ENCODE results near the gene CCDC7. TPM values are rescaled to one million over a fixed set of nuclear protein-coding genes. Genes with fewer than 3 reads are reported as not detected.

Gene CCDC7
- total RNA-seq, 1 experiment from 2014 or later = 6.0 TPM

DNA sequence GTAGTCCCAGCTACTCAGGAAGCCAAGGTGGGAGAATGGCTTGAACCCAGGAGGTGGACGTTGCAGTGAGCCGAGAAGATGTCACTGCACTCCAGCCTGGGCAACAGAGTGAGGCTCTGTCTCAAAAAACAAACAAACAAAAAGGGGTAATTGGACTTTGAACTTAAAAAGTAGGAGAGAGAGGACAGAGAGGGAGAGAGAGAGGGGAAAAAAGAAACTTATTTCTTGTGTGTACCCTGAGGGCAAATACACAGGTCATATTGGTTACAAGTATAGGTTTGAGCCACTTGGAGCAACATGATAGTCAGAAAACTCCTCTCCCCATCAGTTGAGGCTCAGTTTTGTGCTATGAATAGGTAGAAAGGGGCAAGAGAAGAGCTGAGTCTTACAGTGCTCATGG, 42.8 kb upstream of the CCDC7 start:
- Histone ChIP-seq H3K4me1 (ENCODE audit: control insufficient read depth, insufficient read depth, low read length) (no peaks in the 10 kb centered on the region), H3K9me3 (ENCODE audit: control insufficient read depth, insufficient read depth, low read depth, low read length) (no peaks in the 10 kb centered on the region), H3K27me3 (ENCODE audit: control insufficient read depth, insufficient read depth, low read length) (no peaks in the 10 kb centered on the region), H3K4me3 (ENCODE audit: low read depth in 2 of 2, low read length in 2 of 2) (no peak overlapping the region), H3K27ac (ENCODE audit: low read length) (no peak overlapping the region), H3K36me3 (ENCODE audit: control insufficient read depth, insufficient read depth, low read length) (no peaks in the 10 kb centered on the region)
- intact Hi-C loops (cut with micrococcal nuclease; ENCODE audit: unreplicated experiment) (no loop called here), in situ Hi-C loops (cut with HindIII; ENCODE audit: low pct_unique_long_range_greater_than_20kb, low sequenced_read_pairs) (no loop called here)
- ATAC-seq (no peak), DNase-seq (ENCODE audit: low read depth, low spot score) (no peak)
- POLR2A ChIA-PET = no interaction called here
- no TSS peak for BruUV-seq (replicated peaks)
- CTCF ChIA-PET = no interaction called here
- TF ChIP-seq CTCF (IDR thresholded peaks at IDR 0.05) (no peak), POLR2AphosphoS5 (IDR thresholded peaks at IDR 0.05; ENCODE audit: low read depth, low read length) (no peak), REST (IDR thresholded peaks at IDR 0.05; ENCODE audit: insufficient read depth in 1 of 2, low read depth in 2 of 2, low read length in 1 of 2) (no peak), SIN3A (IDR thresholded peaks at IDR 0.05; ENCODE audit: borderline replicate concordance, insufficient read depth, low read depth, low read length) (no peak), TCF7L2 (IDR thresholded peaks at IDR 0.05; ENCODE audit: low read depth, low read length) (no peak)

DNA sequence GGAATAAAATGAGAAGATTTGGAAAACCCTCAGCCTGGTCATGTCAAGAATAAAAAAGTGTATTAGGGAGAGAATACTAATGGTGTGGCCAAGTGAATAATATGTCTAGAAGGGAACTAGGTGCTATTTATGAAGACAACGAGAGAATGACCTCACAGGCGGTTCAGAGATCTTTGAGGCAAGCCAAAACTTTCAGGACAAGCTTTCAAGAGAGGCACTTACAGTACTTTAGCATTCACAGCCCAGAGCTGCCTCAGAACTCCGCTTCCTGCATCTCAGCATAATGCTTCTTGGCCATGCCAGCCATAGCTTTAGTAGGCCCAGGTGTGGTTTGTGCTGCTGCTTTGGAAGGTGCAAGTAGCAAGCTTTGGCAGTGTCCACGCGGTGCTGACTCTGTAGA, 37.2 kb upstream of the CCDC7 start:
- Histone ChIP-seq H3K9me3 (ENCODE audit: control insufficient read depth, insufficient read depth, low read depth, low read length) (no peaks in the 10 kb centered on the region), H3K27me3 (ENCODE audit: control insufficient read depth, insufficient read depth, low read length) (no peaks in the 10 kb centered on the region), H3K36me3 (ENCODE audit: control insufficient read depth, insufficient read depth, low read length) (no peaks in the 10 kb centered on the region), H3K4me1 (ENCODE audit: control insufficient read depth, insufficient read depth, low read length) (no peaks in the 10 kb centered on the region), H3K27ac (ENCODE audit: low read length) (no peak overlapping the region), H3K4me3 (ENCODE audit: low read depth in 2 of 2, low read length in 2 of 2) (no peak overlapping the region)
- POLR2A ChIA-PET = no interaction called here
- no peak for TF ChIP-seq POLR2AphosphoS5 (IDR thresholded peaks at IDR 0.05; ENCODE audit: low read depth, low read length)
- TF ChIP-seq CTCF (IDR thresholded peaks at IDR 0.05) = no peak
- TF ChIP-seq TCF7L2 (IDR thresholded peaks at IDR 0.05; ENCODE audit: low read depth, low read length) = no peak
- no peak for TF ChIP-seq REST (IDR thresholded peaks at IDR 0.05; ENCODE audit: insufficient read depth in 1 of 2, low read depth in 2 of 2, low read length in 1 of 2)
- TF ChIP-seq SIN3A (IDR thresholded peaks at IDR 0.05; ENCODE audit: borderline replicate concordance, insufficient read depth, low read depth, low read length) = no peak
- CTCF ChIA-PET = no interaction called here
- no TSS peak for BruUV-seq (replicated peaks)
- DNase-seq (ENCODE audit: low read depth, low spot score) = no peak
- in situ Hi-C loops (cut with HindIII; ENCODE audit: low pct_unique_long_range_greater_than_20kb, low sequenced_read_pairs) (no loop called here), intact Hi-C loops (cut with micrococcal nuclease; ENCODE audit: unreplicated experiment) (no loop called here)
- no peak for ATAC-seq
